ENCODE measurements around the gene NAALADL2.
A peak's percentile ranks its signal among the peaks of the same experiment; 100 is the strongest.

Gene NAALADL2

DNA sequence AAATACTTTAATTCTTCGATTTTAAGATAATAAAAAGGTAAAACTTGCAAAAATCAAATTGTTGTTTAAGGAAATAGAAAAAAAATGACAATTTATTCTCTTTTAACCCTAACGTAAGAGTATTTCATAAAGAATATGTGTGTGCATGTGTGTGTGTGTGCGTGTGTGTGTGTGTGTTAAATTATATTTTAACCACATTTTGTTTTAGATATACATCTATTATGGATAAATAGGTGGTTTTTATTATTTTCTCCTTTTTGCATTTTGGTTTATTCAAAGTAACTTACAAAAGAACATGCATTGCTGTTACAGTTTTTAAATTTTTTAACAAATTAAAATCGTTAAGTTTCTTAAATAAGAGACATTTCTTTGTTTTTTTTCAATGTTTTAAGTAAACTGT, 414.4 kb downstream of the NAALADL2 start:
- DNase-seq, result no peak

DNA sequence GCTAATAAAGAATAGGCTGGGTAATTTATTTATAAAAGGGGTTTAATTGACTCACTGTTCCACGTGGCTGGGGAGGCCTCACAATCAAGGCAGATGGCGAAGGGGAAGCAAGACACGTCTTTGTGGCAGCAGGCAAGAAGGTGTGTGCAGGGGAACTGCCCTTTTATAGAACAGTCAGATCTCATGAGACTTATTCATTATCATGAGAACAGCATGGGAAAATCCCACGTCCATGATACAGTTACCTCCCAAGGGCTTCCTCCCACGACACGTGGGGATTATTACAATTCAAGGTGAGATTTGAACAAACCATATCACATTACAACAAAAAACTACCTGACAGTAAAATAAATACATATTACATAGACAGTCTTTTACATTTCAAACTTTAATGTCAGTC, 414.9 kb downstream of the NAALADL2 start:
- no peak for DNase-seq

DNA sequence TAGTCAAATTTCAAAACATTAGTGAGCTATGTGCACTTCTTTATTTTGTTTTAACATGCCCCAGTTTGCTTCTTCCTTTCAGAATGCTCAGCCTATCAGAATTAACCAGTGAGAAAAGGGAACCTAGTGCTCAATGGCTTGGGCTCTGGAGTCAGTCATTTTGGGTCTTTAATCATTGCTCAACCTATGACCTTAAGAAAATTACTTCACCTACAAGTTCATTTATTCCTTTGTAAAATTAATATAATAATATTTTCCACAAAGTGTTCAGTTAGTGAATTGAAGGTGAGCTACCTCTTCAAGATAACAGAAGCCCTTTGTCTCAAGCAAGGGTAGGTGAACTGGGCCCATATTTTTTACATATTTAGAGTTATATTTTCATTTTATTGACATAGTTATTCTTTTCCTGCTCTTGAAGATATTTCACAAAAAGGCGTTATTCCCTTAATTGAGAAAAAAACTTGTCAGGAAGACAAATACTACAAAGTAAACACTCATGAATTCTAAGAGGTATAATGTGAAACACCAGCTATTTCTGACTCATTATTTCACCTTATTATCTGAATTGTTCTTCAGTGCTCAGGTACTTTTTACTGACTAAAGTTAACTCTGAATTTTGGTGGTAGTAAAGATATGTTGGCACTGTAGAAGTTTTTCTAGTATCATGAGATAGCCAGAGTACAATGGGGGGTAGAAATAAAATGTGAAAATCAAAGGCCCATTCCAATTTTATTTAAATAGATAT, 415.5 kb downstream of the NAALADL2 start:
- no peak for DNase-seq

DNA sequence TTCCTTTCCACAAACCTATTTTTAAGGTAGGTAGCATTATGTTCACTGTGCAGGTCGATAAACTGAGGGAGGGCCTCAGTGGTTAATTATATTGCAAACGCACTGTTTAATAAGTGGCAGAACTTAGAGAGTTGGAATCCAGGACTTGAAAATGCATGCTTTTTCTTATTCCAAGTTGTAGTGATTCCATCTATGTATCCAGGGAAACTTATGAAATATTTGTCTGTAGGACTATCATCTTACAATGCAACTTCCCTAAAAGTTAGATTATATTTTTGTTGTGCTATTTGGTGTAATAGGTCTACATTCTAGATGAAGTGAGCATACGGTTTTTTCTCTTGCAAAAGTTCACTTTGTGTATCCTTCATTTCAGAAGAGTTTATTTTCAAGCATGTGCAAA, 419.5 kb downstream of the NAALADL2 start:
- DNase-seq, result no peak

DNA sequence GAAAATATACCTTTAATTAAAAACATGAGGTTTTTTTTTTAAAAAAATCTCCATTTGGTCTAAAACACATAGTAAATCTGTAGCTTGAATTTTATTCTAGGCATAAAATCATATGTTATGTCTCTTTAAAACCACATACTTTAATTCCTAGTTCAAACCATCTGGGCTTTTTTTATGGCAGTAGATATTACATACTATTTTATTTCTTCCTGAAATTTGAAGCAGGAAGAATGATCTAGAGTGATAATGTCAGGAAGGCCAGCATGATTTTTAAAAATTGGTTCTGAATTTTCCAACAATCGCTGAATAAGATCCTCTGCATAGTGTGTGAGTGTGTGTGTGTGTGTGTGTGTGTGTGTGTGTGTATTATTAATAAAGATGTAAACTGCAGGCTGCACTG, 420.3 kb downstream of the NAALADL2 start:
- DNase-seq, result no peak

DNA sequence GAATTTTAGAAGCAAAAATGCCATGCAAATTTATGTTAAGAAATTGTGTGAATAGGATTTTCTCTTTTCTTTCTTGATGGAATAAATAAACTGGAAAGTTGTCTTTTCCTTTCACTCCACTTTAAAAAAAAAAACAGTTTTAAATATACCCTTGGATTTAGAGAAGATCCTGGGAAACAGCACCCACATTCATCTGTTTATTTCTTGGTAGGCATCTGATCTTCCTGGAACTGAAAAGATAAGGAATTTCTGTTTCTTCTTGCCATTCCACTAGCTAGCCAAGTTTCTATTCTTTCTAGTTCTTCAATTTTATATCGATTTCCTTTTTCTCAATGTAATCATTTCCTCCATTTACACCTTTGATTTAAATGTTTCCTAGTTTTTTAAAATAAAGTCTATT, 420.8 kb downstream of the NAALADL2 start:
- DNase-seq, result no peak

DNA sequence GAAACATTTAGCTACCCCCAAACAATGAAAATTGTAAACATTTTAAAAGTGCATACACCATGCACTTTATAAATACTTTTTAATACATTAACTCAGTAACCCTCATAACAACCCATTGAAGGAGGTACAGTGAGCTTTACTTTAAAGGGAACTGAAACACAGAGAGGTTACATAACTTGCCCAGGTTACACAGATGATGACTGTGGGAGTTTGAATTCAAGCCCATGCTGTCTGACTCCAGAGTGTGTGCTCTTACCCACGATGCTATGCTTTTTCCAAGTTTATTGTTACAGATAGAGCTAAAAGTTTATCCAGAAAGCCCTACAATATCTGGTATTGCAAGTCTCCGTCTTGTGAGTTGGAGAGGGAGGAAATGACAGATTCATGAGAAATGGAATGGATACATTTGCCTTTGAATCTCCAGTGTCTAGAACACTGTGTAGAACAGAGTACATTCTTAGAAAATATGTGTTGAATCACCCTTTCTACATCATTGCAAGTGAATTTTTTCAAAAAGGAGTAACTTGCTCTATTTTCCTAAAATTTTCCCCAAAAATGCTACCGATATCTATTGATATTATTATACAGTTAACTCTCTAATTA, 428.3 kb downstream of the NAALADL2 start:
- no peak for DNase-seq

DNA sequence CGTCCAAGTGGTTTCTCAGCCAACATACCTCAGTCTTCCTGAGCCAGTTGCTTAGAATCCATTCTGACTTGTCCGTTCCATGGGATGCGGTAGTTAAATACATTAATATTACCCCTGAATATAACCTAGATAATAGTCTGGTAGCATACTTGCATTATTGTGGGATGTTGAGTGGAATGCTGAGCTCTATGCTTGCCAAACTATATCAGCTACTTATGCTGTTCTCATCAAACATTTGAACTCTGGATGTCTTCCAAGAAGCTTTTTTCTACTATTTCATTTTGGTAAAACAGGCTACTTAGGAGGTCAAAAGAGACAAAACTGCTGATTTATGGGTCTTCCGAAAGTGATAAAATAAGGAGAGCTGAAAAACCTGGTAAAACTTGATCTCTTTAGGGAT, 429.5 kb downstream of the NAALADL2 start:
- DNase-seq, result no peak

DNA sequence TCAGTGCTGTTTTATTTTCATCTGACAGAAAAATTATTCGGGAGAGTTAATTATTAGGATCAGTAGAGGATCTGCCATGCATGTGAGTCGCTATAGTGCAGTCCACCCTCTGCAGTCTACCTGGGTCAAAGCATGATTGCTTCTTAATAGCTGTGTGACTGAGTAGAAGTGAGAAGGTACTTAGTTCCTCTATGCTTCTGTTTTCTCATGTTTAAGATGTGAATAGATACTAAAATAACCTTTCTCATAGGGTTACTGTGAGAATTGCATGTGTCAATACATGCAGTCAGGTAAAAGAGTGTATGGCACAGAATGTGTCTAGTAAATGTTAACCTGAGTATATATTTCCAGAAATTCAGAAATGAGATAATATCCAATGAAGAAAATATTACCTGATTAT, 435.7 kb downstream of the NAALADL2 start:
- no peak for DNase-seq

DNA sequence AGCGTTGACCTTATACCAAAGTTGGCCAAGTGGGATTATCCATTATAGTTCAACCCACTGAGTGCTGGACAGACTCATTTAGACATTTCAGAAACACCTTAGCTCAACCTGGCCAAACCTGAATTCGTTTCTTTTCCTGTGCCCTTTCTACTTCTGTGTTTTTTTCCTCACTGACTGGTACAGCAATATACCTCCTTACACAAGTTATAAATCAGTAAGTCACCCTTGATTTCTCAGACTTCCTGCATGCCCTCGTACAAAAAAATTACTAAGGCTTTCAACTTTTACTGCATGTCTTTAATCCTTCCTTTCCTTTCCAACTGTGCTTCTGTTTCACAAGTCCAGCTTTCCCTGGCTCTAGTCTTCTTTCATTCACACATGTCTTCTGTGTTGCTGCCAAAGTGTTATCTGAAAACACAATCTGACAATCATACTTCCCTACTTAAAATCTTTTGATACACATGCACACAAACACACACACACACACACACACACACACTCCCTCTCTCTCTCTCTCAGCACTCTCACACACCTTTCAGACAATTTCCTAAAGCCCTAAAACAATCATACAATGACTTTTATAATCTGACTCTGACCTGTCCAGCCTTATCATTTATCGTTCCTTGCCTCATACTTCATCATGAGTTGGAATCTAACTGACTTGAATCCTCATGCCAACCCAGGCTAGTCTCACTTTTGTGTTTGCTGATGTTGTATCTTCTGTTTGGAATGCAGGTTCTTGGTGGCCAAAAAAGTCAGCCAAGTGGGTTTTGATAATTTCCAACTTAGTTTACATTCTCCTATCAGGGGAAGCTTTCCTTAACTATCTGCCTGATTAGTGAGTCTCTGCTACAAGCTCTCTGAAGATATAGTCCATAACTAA, 436.4 kb downstream of the NAALADL2 start:
- no peak for DNase-seq

DNA sequence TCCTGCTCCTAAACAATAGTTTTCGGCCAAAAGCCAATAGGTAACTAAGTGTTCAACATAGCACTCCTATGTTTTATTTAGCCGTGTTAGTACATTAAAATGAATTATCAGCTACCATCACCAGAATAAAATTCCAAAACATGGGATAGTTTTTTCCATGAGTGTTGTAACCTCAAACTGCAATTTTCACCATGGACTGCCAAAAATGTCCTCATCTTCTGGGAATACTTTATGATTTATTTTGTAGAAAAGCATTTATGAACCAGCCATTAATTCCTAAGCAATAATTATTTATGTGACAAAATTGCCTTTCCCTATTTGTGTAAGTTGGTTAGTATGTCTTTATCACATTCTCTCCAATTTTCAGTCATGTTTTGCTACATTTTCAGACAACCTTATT, 438.1 kb downstream of the NAALADL2 start:
- DNase-seq, result no peak

DNA sequence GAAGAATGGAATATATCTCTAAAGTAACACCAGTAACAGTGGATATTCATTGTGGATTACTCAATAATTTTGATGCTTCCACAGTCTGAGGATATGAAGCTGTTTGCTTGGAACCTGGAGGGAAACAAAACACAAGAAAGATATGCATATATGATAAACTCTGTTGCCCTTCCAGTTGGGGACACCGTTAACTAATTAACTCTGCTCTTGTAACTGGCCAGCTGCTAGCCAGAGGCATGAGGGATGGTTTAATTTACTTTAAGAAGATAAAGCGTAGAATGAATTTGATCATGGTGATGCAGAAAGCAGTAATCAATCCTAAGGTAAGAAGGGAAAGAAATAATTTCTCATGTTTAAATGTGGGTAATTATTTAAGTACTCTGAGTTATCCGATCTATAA, 442.6 kb downstream of the NAALADL2 start:
- no peak for DNase-seq

DNA sequence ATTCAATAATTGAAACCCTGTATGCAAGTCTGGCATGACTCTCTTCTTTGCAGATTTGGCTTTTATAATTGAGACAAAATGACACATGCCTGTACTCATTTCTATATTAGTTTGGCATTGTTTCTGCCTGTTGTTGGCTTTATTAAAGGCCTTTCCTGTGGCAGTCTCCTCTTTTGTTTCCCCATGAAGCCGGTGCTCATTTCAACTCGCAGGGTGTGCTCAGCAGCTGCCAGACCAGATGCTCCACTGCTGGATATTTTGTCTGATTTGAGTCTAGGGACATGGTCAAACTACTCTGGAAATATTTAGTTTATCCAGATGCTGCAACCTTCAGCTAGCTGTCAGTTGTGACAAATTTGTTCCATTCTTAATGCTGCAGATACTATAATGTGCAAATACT, 445.3 kb downstream of the NAALADL2 start:
- DNase-seq, result no peak

DNA sequence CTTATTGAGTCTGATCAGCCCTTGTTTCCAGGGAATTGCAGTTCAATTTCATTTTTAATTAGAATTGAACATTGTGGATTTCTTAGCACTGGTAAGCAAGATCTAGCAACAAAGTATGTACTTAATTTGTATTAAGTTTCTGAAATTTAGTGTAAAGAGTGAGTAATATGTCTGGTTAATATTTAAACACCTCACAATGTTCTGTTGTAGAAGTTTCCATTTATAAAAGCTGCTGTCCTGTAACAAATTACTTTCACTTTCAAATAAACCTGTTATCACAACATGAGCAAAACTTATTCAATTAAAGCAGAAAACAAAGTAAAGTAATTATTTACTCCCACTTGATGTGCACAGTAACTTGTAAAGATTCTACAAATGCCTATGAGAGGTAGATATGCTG, 448.5 kb downstream of the NAALADL2 start:
- peak; percentile 6 for DNase-seq

DNA sequence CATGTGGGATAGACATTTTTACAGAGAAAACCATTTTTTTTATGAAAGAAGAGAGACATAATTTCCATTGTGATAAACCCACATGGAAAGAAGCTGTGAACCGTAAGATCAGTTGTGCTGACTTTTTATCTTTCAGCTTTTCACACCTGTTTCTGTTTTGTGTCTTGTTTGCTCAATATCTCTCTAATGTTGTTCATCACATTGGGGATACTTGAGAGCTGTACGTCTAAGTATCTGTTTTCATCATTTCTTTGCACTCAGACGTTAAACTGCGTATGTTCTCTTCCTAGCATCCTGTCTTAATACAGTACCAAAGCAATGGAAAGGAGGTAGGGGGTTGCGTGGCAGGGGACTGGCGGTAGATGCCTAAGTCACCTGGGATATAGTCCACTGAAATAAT, 449.0 kb downstream of the NAALADL2 start:
- DNase-seq, result peak; percentile 10

DNA sequence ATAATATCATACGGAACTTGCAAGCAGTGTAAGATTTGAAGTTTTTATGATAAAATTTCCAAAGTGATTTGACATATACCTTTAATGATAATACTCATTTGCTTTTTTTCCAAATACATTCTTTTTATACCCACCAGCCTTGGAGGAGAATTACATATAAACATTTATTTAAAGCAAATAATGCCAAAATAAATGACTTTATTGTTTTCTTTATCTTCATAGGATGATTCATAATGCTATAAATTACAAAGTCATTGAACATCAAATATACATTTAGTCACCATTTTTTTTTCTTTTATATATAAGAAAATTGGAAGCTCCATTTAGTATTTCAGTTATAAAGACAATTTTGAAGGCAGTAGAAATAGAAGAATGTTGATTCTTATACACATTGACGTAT, 450.9 kb downstream of the NAALADL2 start:
- DNase-seq, result no peak

DNA sequence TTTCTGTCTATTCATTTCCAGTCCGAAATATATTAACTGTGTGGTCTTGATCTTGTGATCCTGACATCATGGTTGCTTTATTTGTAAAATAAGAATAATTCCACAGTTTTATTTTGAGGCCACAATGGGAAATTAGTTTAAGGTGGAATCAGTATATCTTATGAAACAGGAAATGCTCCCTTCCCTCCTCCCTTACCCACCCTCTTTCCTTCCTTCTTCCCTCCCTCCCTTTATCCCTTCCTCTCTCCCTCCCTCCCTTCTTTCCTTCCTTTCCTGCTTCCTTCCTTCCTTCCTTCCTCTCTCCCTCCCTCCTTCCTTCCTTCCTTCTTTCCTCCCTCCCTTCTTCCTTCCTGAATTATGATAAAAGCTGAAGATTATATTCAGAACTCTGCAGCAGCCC, 452.3 kb downstream of the NAALADL2 start:
- DNase-seq, result no peak

DNA sequence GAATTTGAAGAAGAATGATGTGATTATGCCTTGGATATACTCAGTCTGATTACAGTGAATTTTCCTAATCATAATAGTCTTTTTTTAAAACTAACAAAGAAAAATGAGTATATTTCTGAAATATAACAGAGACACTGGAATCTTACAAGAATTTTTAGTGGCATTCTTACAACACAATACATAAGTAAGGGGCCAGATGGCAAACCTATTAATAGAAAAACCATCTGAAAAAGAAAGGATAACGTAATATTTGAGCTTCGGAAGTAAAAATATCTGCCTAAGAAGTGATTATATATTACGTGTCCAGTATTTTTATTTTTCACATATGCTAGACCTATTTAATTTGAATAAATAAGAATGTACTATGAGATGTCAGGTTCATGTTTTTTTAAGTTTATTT, 452.8 kb downstream of the NAALADL2 start:
- DNase-seq, result no peak

DNA sequence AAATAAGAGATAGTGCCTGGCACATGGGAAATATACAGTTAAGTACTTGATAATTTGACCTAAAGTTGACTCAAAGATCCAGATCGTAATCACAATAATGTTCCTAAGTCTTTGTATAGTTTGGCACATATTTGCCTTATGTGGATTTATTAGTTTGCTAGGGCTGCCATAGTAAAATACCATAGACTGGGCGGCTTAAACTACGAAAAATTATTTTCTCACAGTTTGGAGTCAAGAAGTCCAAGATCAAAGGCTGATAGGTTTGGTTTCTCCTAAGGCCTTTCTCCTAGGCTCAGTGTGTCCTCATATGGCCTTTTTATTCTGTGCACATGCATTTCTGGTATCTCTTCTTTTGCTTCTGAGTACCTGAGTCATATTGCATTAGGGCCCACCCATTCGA, 453.7 kb downstream of the NAALADL2 start:
- DNase-seq, result no peak

DNA sequence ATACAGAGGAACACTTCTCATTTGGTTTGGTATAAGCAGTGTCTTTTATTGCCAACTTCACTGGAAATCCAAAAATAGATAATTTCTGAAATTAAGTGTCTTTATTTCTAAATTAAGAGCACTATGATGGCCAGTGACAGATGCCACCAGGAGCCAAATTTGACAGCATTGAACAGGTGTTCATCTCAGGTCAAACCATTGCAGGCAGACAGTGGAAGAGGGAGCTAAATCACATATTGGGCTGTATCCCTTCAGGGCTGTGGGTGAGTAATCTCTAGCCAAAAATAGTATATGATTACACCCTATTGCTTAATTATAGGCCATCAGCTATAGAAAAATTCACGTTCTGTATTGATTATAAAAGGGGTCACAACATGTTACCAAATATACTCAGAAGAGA, 457.7 kb downstream of the NAALADL2 start:
- no peak for DNase-seq

DNA sequence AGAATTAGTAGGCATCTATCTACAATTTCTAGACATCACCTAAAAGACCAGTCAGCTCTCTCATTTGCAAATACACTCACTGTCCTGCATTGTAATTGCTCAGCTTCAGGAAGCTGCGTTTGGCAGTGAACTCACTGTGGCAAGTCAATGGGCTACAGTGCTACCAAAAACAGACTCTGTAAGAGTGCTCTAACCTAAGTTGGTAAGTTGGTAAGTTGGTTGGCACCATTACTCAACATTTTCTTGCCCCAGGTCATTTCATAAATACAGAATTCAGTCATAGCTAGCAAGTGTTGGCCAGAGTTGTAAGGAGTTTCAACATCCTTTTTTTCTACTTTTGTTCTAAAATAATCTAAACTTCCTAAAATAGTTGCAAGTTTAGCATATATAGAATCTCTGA, 466.3 kb downstream of the NAALADL2 start:
- DNase-seq, result no peak

DNA sequence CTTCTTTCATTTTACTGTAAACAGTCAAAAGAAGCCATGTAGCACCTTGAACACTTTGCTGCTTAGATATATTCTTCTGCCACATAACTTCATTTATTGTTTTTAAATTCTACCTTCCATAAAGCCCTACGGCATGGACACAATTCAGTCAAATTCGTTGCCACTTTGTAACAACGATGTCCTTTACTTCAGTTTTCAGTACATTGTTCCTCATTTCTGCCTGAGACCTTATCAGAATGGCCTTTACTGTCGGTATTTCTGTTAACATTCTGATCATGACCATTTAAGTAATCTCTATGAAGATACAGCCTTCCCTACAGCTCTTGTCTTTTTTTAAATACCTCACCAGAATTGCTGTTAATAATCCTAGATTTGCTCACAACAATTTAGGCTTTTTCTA, 466.9 kb downstream of the NAALADL2 start:
- no peak for DNase-seq

DNA sequence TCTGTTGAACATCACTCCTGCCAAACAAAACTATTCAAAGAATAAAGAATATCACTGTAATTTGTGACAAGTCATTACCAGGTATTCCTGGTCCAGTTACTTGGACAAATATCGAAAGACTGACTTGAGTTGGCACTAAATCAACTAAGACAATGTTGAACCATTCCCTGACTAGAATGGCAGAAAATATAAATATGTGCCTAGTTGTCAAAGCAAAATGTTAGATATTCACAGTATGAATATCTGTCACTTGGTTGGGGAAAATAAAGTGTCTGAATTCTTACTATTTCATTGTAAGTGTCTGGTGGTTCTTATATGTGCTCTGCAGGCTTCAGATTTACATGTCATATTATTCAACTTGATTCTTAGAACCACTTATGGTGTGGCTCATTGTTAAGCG, 470.2 kb downstream of the NAALADL2 start:
- DNase-seq, result no peak

DNA sequence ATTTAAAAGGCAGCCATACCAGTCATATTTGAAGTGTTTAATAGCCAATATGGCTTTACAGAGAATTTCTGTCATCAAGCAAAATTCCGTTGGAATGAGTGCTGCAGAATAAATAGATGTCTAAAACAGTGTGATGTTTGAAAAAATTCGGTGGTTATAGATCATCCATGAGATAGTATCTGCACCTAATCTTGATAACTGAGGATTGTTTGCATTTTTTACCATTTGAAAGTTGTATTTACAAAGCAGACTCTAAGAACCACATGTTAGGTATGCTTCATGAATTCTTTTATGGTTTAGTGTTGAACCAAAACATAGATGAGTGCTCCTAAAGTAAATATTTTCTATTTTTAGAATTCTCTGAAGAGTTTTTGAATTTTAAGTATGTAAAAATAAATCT, 476.1 kb downstream of the NAALADL2 start:
- DNase-seq, result peak; percentile 47
